Gastrocnemius medialis (tissue), 4 donors: Measurements from ENCODE around the gene N4BP2L2.

Experiments
- CTCF ChIP-seq, 5 experiments: fragments of 450-650 bp in 3 of 5; fragments of 200-600 bp in 2 of 5; sonication (generic) in 2 of 5; IDR thresholded peaks in 4 of 5; conservative IDR thresholded peaks in 1 of 5; 1 replicate in 4 of 5; 2 replicates in 1 of 5; pipeline ENCODE4 v1.5.1; 2016 to 2019; ENCODE audit warnings: antibody characterized with exemption in 5 of 5, mild to moderate bottlenecking in 3 of 5, moderate library complexity in 3 of 5
- POLR2A ChIP-seq, 2 donors: fragments of 450-650 bp; IDR thresholded peaks; one replicate each; pipeline ENCODE4 v1.6.1; 2017; ENCODE audit warnings: antibody characterized with exemption in 2 of 2, mild to moderate bottlenecking in 2 of 2, moderate library complexity in 2 of 2

- TF ChIP-seq POLR2A (IDR thresholded peaks at IDR 0.05) (no peak), CTCF (IDR thresholded peaks at IDR 0.05 in 4 of 5, conservative IDR thresholded peaks at IDR 0.05 in 1 of 5) (peak in 2 of 5 experiments; percentile 21 to 34)
Measured at GRCh38 chr13:32443111-32443510, 95.5 kb downstream of the N4BP2L2 start.
